ENCODE data around the gene PGK1. TPM values are rescaled to one million over a fixed set of nuclear protein-coding genes. Genes with fewer than 3 reads are reported as not detected.
"Not testable (repeated sequence)": the region's sequence is repeated elsewhere in the genome, so short reads cannot be mapped to it uniquely, and the experiment has no call there.

The PGK1 gene
- 564 TPM for polyA plus RNA-seq (2012; ENCODE audit: insufficient read depth, insufficient read length, low read depth)

- H3K4me1 ChIP-seq, result no peaks in the 10 kb centered on the region
- no peaks in the 10 kb centered on the region for H3K9me3 ChIP-seq
- TF ChIP-seq CTCF (IDR thresholded peaks at IDR 0.05; ENCODE audit: low read depth, low read length), result no peak
- no peaks in the 10 kb centered on the region for H3K27me3 ChIP-seq
- DNase-seq, result peak; percentile 94
- H3K36me3 ChIP-seq, result peaks cover 19% of the 10 kb centered on the region
- H3K4me3 ChIP-seq (ENCODE audit: low read depth, low read length), result peak within 1 kb of the TSS; percentile 93
Measured at GRCh38 chrX:78103623-78104446, at the start of gene PGK1. Gene PGK1 (plus strand): TSS chrX:78104248. CDS start chrX:78104341, 93 bp downstream.

- Histone ChIP-seq H3K9me3 (no peaks in the 10 kb centered on the region), H3K4me1 (no peaks in the 10 kb centered on the region), H3K4me3 (ENCODE audit: low read depth, low read length) (no peak overlapping the region), H3K27me3 (no peaks in the 10 kb centered on the region), H3K36me3 (no peaks in the 10 kb centered on the region)
- DNase-seq, result no peak
- no peak for TF ChIP-seq CTCF (IDR thresholded peaks at IDR 0.05; ENCODE audit: low read depth, low read length)
Measured at GRCh38 chrX:78063687-78064086, 40.4 kb upstream of the PGK1 start.

GRCh38 chrX:78064152-78064551 lies 39.9 kb upstream of the PGK1 start:
- DNase-seq, result no peak
- H3K9me3 ChIP-seq, result no peaks in the 10 kb centered on the region
- no peak overlapping the region for H3K4me3 ChIP-seq (ENCODE audit: low read depth, low read length)
- TF ChIP-seq CTCF (IDR thresholded peaks at IDR 0.05; ENCODE audit: low read depth, low read length), result no peak
- no peaks in the 10 kb centered on the region for H3K36me3 ChIP-seq
- H3K27me3 ChIP-seq, result no peaks in the 10 kb centered on the region
- H3K4me1 ChIP-seq, result no peaks in the 10 kb centered on the region

GRCh38 chrX:78064698-78065601 lies 39.1 kb upstream of the PGK1 start:
- DNase-seq; H3K27me3 ChIP-seq; H3K9me3 ChIP-seq; H3K4me1 ChIP-seq; H3K36me3 ChIP-seq; H3K4me3 ChIP-seq (ENCODE audit: low read depth, low read length): not testable (repeated sequence)

GRCh38 chrX:78066110-78066509 lies 37.9 kb upstream of the PGK1 start:
- Histone ChIP-seq H3K27me3 (no peaks in the 10 kb centered on the region), H3K4me3 (ENCODE audit: low read depth, low read length) (no peak overlapping the region), H3K9me3 (no peaks in the 10 kb centered on the region), H3K36me3 (no peaks in the 10 kb centered on the region), H3K4me1 (no peaks in the 10 kb centered on the region)
- no peak for TF ChIP-seq CTCF (IDR thresholded peaks at IDR 0.05; ENCODE audit: low read depth, low read length)
- no peak for DNase-seq

- TF ChIP-seq CTCF (IDR thresholded peaks at IDR 0.05; ENCODE audit: low read depth, low read length), result no peak
- H3K9me3 ChIP-seq, result no peaks in the 10 kb centered on the region
- no peak for DNase-seq
- H3K4me3 ChIP-seq (ENCODE audit: low read depth, low read length), result no peak overlapping the region
- H3K4me1 ChIP-seq, result no peaks in the 10 kb centered on the region
- no peaks in the 10 kb centered on the region for H3K27me3 ChIP-seq
- no peaks in the 10 kb centered on the region for H3K36me3 ChIP-seq
Measured at GRCh38 chrX:78071331-78071730, 32.7 kb upstream of the PGK1 start.

GRCh38 chrX:78073147-78074077 lies 30.6 kb upstream of the PGK1 start:
- H3K9me3 ChIP-seq; DNase-seq; H3K4me1 ChIP-seq; H3K27me3 ChIP-seq; H3K36me3 ChIP-seq; H3K4me3 ChIP-seq (ENCODE audit: low read depth, low read length): not testable (repeated sequence)
